HL-60/S4 treated with retinoic acid at 250 ng/mL for 4 days and 3 days (cell line): ENCODE measurements around the gene EYA3.

ENCODE experiments used
- in situ Hi-C: fragments of 300-500 bp; cut with MboI; formaldehyde crosslinking; loops from 2 replicates; pipeline ENCODE4 v1.7.0; 2022; ENCODE audit warnings: low sequenced_read_pairs

The EYA3 gene

DNA sequence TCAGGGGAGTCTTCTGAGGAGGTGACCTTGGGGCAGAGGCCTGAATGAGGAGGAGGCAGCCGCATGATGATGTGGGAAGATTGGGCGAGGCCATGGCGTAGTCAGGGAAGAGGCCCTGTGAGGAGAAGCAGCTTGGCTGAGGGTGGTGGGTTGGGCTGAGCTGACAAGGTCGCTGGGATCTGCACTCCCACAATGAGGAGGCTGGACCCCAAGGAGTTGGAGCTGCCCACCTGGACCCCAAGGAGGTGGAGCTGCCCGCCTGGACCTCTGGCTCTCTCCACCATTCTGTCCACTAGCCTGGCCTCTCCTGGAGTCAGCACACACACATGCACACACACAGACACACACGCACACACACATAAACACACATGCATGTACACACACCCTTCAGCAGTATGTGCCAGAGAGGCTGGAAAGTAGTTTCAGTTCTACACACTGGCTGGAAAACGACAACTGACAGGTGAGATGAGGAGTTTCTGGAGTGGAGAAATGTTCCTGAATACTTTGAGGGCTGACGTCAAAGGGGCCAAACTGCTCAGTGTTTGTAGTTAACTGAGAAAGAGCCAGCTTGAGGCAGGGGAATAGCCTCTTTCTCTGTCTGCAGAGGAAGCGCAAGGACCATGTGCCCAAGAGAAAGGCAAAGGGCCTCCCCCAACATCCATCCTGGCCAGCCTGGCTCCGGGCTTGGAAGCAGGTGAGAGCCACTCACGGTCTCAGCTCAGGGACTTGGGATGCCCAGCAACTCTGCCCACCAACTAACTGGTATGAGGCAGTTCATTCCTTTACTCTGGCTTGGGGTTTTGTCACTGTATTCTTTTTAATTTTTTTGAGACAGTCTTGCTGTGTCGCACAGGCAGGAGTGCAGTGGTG lies 146.5 kb downstream of the EYA3 start:
- in situ Hi-C loops, result no loop called here

- in situ Hi-C loops, result no loop called here
Measured at GRCh38 chr1:27940870-27941560, 147.4 kb downstream of the EYA3 start.

- in situ Hi-C loops, result no loop called here
Measured at GRCh38 chr1:27940297-27940696, 148.1 kb downstream of the EYA3 start.

DNA sequence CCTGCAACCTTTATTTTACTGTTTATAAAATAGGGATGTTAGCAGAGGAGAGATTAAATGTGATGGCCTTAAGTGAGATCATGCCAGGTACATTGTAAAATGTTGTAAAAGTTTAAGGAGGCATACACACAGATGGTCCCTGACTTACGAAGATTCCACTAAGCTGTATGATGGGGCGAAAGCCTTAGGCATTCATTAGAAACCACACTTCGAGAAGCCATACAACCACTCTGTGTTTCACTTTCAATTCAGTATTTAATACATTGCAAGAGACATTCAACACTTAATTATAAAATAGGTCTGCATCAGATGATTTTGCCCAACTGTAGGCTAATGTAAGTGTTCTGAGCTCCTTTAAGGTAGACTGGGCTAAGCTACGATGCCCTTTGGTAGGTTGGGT lies 149.9 kb downstream of the EYA3 start:
- in situ Hi-C loops, result no loop called here

- in situ Hi-C loops, result no loop called here
Measured at GRCh38 chr1:27937524-27937836, 150.9 kb downstream of the EYA3 start.

GRCh38 chr1:27936370-27936769 lies 152.0 kb downstream of the EYA3 start:
- in situ Hi-C loops, result no loop called here

DNA sequence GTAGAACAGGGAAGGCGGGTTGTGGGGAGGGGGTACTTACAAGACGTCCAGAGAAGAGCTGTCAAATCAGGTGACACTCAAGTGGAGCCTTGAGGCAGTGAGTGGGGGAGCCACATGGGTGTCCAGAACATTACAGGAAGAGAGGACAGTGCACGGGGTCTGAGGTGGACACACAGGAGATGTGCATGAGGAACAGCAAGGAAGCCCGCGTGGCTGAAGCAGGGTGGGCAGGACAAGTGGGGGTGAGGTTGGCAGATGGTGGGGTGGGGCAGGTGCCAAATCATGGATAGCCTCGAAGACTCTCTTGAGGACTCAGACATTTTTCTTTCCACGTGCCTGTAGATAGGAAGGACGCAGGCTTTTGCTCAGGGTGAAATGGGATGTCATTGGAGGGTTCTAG lies 152.7 kb downstream of the EYA3 start:
- in situ Hi-C loops, result no loop called here

GRCh38 chr1:27934818-27935549 lies 153.4 kb downstream of the EYA3 start, which contains the start of gene SMPDL3B:
TSS of gene SMPDL3B (plus strand) at chr1:27935000. CDS start at chr1:27935184, 184 bp downstream.
- in situ Hi-C loops, result no loop called here

DNA sequence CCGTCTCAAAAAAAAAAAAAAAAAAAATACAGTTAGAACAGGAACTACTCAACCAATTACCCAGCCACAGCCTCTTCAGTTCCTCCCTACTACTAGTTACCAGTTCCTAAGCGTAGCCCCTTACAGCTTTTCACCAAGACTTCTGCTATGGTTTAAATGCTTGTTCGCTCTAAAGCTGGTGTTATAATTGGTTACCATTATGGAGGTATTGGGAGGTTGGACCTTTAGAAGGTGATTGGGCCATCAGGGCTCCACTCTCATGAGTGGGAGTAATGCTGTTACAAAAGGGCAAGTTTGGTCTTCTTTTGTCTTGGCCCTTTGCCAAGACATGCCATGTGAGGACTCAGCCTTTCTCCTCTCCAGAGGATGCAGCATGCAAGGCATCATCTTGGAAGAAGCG lies 156.7 kb downstream of the EYA3 start:
- in situ Hi-C loops, result no loop called here

GRCh38 chr1:27931184-27931583 lies 157.2 kb downstream of the EYA3 start:
- in situ Hi-C loops, result no loop called here

DNA sequence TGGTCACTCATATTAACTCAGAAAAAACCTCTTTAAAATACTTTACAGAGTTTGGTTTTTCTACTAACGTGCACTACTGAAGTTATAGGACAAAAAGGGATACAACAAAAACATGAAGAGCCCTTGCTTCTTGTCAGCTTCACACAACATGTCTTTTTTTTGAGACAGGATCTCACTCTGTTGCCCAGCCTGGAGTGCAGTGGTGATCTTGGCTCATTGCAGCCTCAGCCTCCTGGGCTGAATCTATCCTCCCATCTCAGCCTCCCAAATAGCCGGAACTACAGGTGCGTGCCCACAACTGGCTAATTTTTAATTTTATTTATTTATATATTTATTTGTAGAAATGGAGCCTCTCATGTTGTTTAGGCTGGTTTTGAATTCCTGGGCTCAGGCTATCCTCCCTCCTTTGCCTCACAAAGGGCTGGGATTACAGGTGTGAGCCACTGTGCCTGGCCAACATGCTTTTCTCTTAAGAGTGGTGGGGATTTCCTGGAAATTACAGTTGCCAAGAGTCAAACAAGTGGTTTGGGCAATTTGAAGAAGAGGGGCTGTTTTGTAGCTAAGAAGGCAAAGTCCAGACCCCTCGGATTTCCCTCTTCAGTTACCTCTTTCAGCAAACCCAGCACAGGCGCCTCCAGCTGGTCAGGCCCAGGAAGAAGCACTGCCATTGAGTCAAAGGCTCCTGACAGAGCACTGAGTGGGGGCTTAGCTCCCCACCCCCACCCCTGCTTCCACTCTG lies 160.0 kb downstream of the EYA3 start:
- in situ Hi-C loops, result no loop called here

DNA sequence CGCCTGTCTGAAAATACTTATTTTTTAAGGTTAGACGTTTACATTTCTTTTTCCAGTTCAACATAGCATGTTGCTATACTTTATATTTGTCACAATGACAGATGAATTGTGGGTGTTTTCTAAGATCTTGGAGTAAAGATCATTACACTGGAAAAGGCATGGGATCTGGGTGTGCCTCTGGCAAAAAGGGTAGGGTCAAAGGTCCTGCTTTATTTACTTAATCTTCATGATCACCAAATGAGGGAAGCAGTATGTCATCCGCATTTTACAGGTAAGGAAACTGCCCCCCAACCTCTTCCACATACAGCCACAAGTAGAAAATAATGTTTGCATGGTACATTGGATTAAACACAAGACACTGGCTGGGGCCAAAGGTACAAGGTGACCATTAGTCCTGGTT lies 166.1 kb downstream of the EYA3 start:
- in situ Hi-C loops, result no loop called here
